T-helper 1 cell (primary cell): Measurements from ENCODE around the gene TCP11L2.
A peak's percentile ranks its signal among the peaks of the same experiment; 100 is the strongest.
"Not testable (repeated sequence)": the region's sequence is repeated elsewhere in the genome, so short reads cannot be mapped to it uniquely, and the experiment has no call there.

Experiments used
- DNase-seq, 5 donors: peaks; one replicate each; pipeline ENCODE4 v3.0.0-alpha.2; 2012 to 2020

Gene TCP11L2

GRCh38 chr12:106284358-106285105, 18.0 kb upstream of the TCP11L2 start:
- DNase-seq = no peak

- DNase-seq = no peak
Observed at GRCh38 chr12:106285982-106286381, 16.6 kb upstream of the TCP11L2 start.

- DNase-seq = not testable (repeated sequence)
Observed at GRCh38 chr12:106286576-106287162, 15.9 kb upstream of the TCP11L2 start.

- no peak for DNase-seq
Observed at GRCh38 chr12:106287364-106287763, 15.2 kb upstream of the TCP11L2 start.

GRCh38 chr12:106288101-106288493, 14.4 kb upstream of the TCP11L2 start:
- no peak for DNase-seq

- DNase-seq = peak in 1 of 5 donors; percentile 52
Observed at GRCh38 chr12:106288494-106289195, 13.9 kb upstream of the TCP11L2 start.

- DNase-seq = no peak
Observed at GRCh38 chr12:106289196-106289681, 13.3 kb upstream of the TCP11L2 start.

GRCh38 chr12:106290666-106291065, 11.9 kb upstream of the TCP11L2 start:
- DNase-seq = no peak

- no peak for DNase-seq
Observed at GRCh38 chr12:106291342-106291741, 11.2 kb upstream of the TCP11L2 start.

GRCh38 chr12:106292339-106292738, 10.2 kb upstream of the TCP11L2 start:
- no peak for DNase-seq

- no peak for DNase-seq
Observed at GRCh38 chr12:106296179-106296877, 6.2 kb upstream of the TCP11L2 start.

- DNase-seq = no peak
Observed at GRCh38 chr12:106297075-106297474, 5.5 kb upstream of the TCP11L2 start.

GRCh38 chr12:106297681-106298080, 4.9 kb upstream of the TCP11L2 start:
- no peak for DNase-seq

- DNase-seq = no peak
Observed at GRCh38 chr12:106299202-106299774, 3.2 kb upstream of the TCP11L2 start.

- no peak for DNase-seq
Observed at GRCh38 chr12:106300761-106301160, 1.8 kb upstream of the TCP11L2 start.

- no peak for DNase-seq
Observed at GRCh38 chr12:106301241-106301610, 1.3 kb upstream of the TCP11L2 start.

GRCh38 chr12:106301611-106302321, 767 bp upstream of the TCP11L2 start:
- DNase-seq = peak; percentile 56 to 73 (median 70)

GRCh38 chr12:106303202-106303820, 778 bp downstream of the TCP11L2 start:
- peak; percentile 80 to 92 (median 85) for DNase-seq

- DNase-seq = no peak
Observed at GRCh38 chr12:106304001-106304421, 1.5 kb downstream of the TCP11L2 start.

GRCh38 chr12:106304797-106305196, 2.3 kb downstream of the TCP11L2 start:
- no peak for DNase-seq

- DNase-seq = no peak
Observed at GRCh38 chr12:106305376-106305775, 2.8 kb downstream of the TCP11L2 start.

GRCh38 chr12:106307181-106307580, 4.6 kb downstream of the TCP11L2 start:
- DNase-seq = no peak
